ENCODE results near the gene EIF2AK2.

- TF ChIP-seq POLR2A (IDR thresholded peaks at IDR 0.05; ENCODE audit: low read length) (peak; percentile 71), GATA1 (IDR thresholded peaks at IDR 0.05; ENCODE audit: low read depth, low read length) (no peak)
Observed at GRCh38 chr2:37083873-37084794, 72.6 kb downstream of the EIF2AK2 start, which contains the start of the genes GPATCH11 and HEATR5B.

All from erythroblast (primary cell).